Measurements from ENCODE around the gene IGSF21.
"Not testable (repeated sequence)": the region's sequence is repeated elsewhere in the genome, so short reads cannot be mapped to it uniquely, and the experiment has no call there.

DNA sequence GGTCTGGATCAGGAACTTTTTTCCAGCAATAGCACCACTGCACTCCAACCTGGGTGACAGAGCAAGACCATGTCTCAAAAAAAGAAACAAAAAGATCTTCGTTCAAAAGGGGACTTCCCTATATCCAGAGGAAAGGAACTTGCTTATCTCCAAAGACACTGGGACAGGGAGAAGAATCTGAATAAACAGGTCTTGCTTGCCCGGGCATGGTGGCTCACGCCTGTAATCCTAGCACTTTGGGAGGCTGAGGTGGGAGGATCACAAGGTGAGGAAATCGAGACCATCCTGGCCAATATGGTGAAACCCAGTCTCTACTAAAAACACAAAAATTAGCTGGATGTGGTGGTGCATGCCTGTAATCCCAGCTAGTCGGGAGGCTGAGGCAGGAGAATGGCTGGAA, 308.5 kb downstream of the IGSF21 start:
- TF ChIP-seq, protein P1, sequence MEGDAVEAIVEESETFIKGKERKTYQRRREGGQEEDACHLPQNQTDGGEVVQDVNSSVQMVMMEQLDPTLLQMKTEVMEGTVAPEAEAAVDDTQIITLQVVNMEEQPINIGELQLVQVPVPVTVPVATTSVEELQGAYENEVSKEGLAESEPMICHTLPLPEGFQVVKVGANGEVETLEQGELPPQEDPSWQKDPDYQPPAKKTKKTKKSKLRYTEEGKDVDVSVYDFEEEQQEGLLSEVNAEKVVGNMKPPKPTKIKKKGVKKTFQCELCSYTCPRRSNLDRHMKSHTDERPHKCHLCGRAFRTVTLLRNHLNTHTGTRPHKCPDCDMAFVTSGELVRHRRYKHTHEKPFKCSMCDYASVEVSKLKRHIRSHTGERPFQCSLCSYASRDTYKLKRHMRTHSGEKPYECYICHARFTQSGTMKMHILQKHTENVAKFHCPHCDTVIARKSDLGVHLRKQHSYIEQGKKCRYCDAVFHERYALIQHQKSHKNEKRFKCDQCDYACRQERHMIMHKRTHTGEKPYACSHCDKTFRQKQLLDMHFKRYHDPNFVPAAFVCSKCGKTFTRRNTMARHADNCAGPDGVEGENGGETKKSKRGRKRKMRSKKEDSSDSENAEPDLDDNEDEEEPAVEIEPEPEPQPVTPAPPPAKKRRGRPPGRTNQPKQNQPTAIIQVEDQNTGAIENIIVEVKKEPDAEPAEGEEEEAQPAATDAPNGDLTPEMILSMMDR (IDR thresholded peaks at IDR 0.05), result not testable (repeated sequence)
- not testable (repeated sequence) for TF ChIP-seq POLR2A (IDR thresholded peaks at IDR 0.05)
